Motor neuron (in vitro differentiated cells): ENCODE results near the gene KRTAP5-2. TPM values are rescaled to one million over a fixed set of nuclear protein-coding genes. Genes with fewer than 3 reads are reported as not detected.
"Not testable (repeated sequence)": the region's sequence is repeated elsewhere in the genome, so short reads cannot be mapped to it uniquely, and the experiment has no call there.

Experiments
- ATAC-seq, 8 experiments: fragments of 200-7000 bp; cut with Tn5 transposase; replicated peaks in 6 of 8; 2 replicates each; pipeline ENCODE4 v1.8.0; 2021; ENCODE audit warnings: mild to moderate bottlenecking in 8 of 8, moderate library complexity in 8 of 8
- H3K27ac ChIP-seq, 2 donors: fragments of 250-450 bp; sonication (Bioruptor Pico); 2 replicates each; pipeline ENCODE4 v1.9.0; 2021; ENCODE audit warnings: antibody characterized with exemption in 2 of 2, mild to moderate bottlenecking in 2 of 2, moderate library complexity in 1 of 2
- H3K4me1 ChIP-seq, 2 donors: fragments of 250-450 bp; sonication (Bioruptor Pico); replicated peaks in 1 of 2; 2 replicates each; pipeline ENCODE4 v1.6.1; 2021; ENCODE audit warnings: antibody characterized with exemption in 2 of 2, mild to moderate bottlenecking in 2 of 2, moderate library complexity in 1 of 2
- H3K4me3 ChIP-seq, 5 donors: fragments of 250-450 bp; sonication (Bioruptor Pico); 2 replicates each; pipeline ENCODE4 v1.9.0; 2021; ENCODE audit warnings: antibody characterized with exemption in 5 of 5, mild to moderate bottlenecking in 5 of 5, moderate library complexity in 4 of 5
- WGBS, 10 experiments: fragments of 450-650 bp; shearing (Covaris generic); methylation state at CpG; one replicate each; pipeline ENCODE4 v1.0.0; 2022; 5-methylcytosine and 5-hydroxymethylcytosine counted together
- in situ Hi-C, 9 experiments: fragments of 400-800 bp; cut with MboI; loops; one replicate each; pipeline ENCODE4 v1.15.0; 2021; ENCODE audit warnings: low sequenced_read_pairs in 9 of 9, low pct_unique_long_range_greater_than_20kb in 2 of 9; ENCODE audit not compliant: unreplicated experiment in 9 of 9
- total RNA-seq, 8 experiments: library from RNA; unstranded; fragments of 300-600 nt; gene quantifications; 2 replicates each; pipeline versions ENCODE4 v1.2.3 to v1.2.4, GENCODE V29; 2022

KRTAP5-2 gene
- total RNA-seq, 8 experiments from 2014 or later: 0.54 to 5.2 (median 2.5) TPM; not detected in 1

- ATAC-seq, H3K27ac ChIP-seq, in situ Hi-C loops, H3K4me3 ChIP-seq, H3K4me1 ChIP-seq: not testable (repeated sequence)
- WGBS, 10 experiments: 58 to 94% (median 82%) methylated on average over 1 to 15 of the region's 16 CpGs; no CpG with 5 or more reads in 2 of the 10 experiments
Observed at GRCh38 chr11:1575756-1576155, 22.3 kb downstream of the KRTAP5-2 start.

GRCh38 chr11:1574933-1575242 is 23.2 kb downstream of the KRTAP5-2 start:
- in situ Hi-C loops: no loop called here
- Histone ChIP-seq H3K4me1 (peaks cover 8 to 11% of the 10 kb centered on the region in 2 donors), H3K4me3 (peak overlapping the region; percentile 54 to 95 (median 73)), H3K27ac (no peak overlapping the region)
- WGBS, 10 experiments: 0 to 32% (median 9%) methylated on average over 2 to 7 of the region's 7 CpGs; no CpG with 5 or more reads in 3 of the 10 experiments
- ATAC-seq: no peak

- in situ Hi-C loops: no loop called here
- Histone ChIP-seq H3K27ac (peak overlapping the region; percentile 83 to 91), H3K4me3 (peak overlapping the region; percentile 54 to 95 (median 73)), H3K4me1 (peaks cover 12 to 14% of the 10 kb centered on the region in 2 donors)
- ATAC-seq: peak; percentile 23 to 58 (median 54)
- WGBS, 10 experiments: 0 to 3% (median 1%) methylated on average over 3 to 7 of the region's 64 CpGs; no CpG with 5 or more reads in 6 of the 10 experiments
Observed at GRCh38 chr11:1574238-1574932, 23.7 kb downstream of the KRTAP5-2 start.

- peak in 6 of 8 experiments; percentile 2 to 26 (median 14) for ATAC-seq
- H3K27ac ChIP-seq: peak overlapping the region; percentile 83 to 91
- peaks cover 16 to 18% of the 10 kb centered on the region in 2 donors for H3K4me1 ChIP-seq
- H3K4me3 ChIP-seq: peak overlapping the region; percentile 54 to 95 (median 73)
- in situ Hi-C loops: no loop called here
- WGBS, 10 experiments: no CpG with 5 or more reads among the region's 7 CpGs
Observed at GRCh38 chr11:1573903-1574237, 24.2 kb downstream of the KRTAP5-2 start.

GRCh38 chr11:1573077-1573902 is 24.8 kb downstream of the KRTAP5-2 start:
- Histone ChIP-seq H3K4me1 (peaks cover 22 to 24% of the 10 kb centered on the region in 2 donors), H3K4me3 (peak overlapping the region; percentile 54 to 95 (median 73)), H3K27ac (peak overlapping the region; percentile 83 to 91)
- WGBS, 10 experiments: 0% methylated on average over 1 of the region's 37 CpGs; no CpG with 5 or more reads in 9 of the 10 experiments
- in situ Hi-C loops: no loop called here
- peak in 3 of 8 experiments; percentile 0 to 3 (median 2) for ATAC-seq

- H3K4me1 ChIP-seq: peaks cover 30 to 32% of the 10 kb centered on the region in 2 donors
Observed at GRCh38 chr11:1572197-1573076, 25.7 kb downstream of the KRTAP5-2 start, which contains the start of gene DUSP8. Gene DUSP8 (minus strand): TSS chr11:1572271. CDS start chr11:1565826, 6,445 bp downstream.

GRCh38 chr11:1571760-1572196 is 26.3 kb downstream of the KRTAP5-2 start:
- H3K27ac ChIP-seq: peak overlapping the region; percentile 83 to 91
- peak overlapping the region; percentile 54 to 95 (median 73) for H3K4me3 ChIP-seq
- no CpG with 5 or more reads among the region's 91 CpGs for whole genome bisulfite sequencing, 10 experiments
- no peak for ATAC-seq
- in situ Hi-C loops: no loop called here
- peaks cover 37 to 39% of the 10 kb centered on the region in 2 donors for H3K4me1 ChIP-seq

More at GRCh38 chr11:1572197-1573076, 25.7 kb downstream of the KRTAP5-2 start, which contains the start of gene DUSP8:
- in situ Hi-C loops: no loop called here
- peak; percentile 56 to 80 (median 66) for ATAC-seq
- Histone ChIP-seq H3K4me3 (peak within 1 kb of the TSS; percentile 54 to 95 (median 73)), H3K27ac (peak within 1 kb of the TSS; percentile 83 to 91)
- no CpG with 5 or more reads among the region's 124 CpGs for WGBS, 10 experiments

- no CpG with 5 or more reads among the region's 58 CpGs for WGBS, 10 experiments
- in situ Hi-C loops: no loop called here
- peak overlapping the region; percentile 83 to 91 for H3K27ac ChIP-seq
Observed at GRCh38 chr11:1570896-1571759, 27.0 kb downstream of the KRTAP5-2 start.

GRCh38 chr11:1570531-1570895 is 27.6 kb downstream of the KRTAP5-2 start:
- H3K4me3 ChIP-seq: peak overlapping the region; percentile 54 to 95 (median 73)
- no peak for ATAC-seq
- 10 to 90% (median 40%) methylated on average over 1 to 2 of the region's 8 CpGs; no CpG with 5 or more reads in 7 of the 10 experiments for WGBS, 10 experiments
- peaks cover 43 to 45% of the 10 kb centered on the region in 2 donors for H3K4me1 ChIP-seq
- peak overlapping the region in 1 of 2 donors; percentile 91 for H3K27ac ChIP-seq
- in situ Hi-C loops: no loop called here

More at GRCh38 chr11:1570896-1571759, 27.0 kb downstream of the KRTAP5-2 start:
- peak in 4 of 8 experiments; percentile 4 to 6 (median 6) for ATAC-seq
- Histone ChIP-seq H3K4me1 (peaks cover 40 to 45% of the 10 kb centered on the region in 2 donors), H3K4me3 (peak overlapping the region; percentile 54 to 95 (median 73))

GRCh38 chr11:1570001-1570453 is 28.1 kb downstream of the KRTAP5-2 start:
- peak overlapping the region; percentile 54 to 95 (median 73) for H3K4me3 ChIP-seq
- H3K4me1 ChIP-seq: peaks cover 46 to 48% of the 10 kb centered on the region in 2 donors
- no peak for ATAC-seq
- in situ Hi-C loops: no loop called here
- WGBS, 10 experiments: 37 to 100% methylated on average over 1 to 3 of the region's 11 CpGs; no CpG with 5 or more reads in 8 of the 10 experiments
- no peak overlapping the region for H3K27ac ChIP-seq

- no peak for ATAC-seq
- H3K4me1 ChIP-seq: peaks cover 53% of the 10 kb centered on the region in 2 donors
- 0 to 80% (median 58%) methylated on average over 1 to 3 of the region's 14 CpGs; no CpG with 5 or more reads in 6 of the 10 experiments for WGBS, 10 experiments
- in situ Hi-C loops: no loop called here
- no peak overlapping the region for H3K27ac ChIP-seq
- H3K4me3 ChIP-seq: peak overlapping the region in 2 of 5 donors; percentile 17 to 76
Observed at GRCh38 chr11:1569251-1569780, 28.8 kb downstream of the KRTAP5-2 start.
